ENCODE results near the gene GMCL1.
"Not testable (repeated sequence)": the region's sequence is repeated elsewhere in the genome, so short reads cannot be mapped to it uniquely, and the experiment has no call there.

Gene GMCL1

DNA sequence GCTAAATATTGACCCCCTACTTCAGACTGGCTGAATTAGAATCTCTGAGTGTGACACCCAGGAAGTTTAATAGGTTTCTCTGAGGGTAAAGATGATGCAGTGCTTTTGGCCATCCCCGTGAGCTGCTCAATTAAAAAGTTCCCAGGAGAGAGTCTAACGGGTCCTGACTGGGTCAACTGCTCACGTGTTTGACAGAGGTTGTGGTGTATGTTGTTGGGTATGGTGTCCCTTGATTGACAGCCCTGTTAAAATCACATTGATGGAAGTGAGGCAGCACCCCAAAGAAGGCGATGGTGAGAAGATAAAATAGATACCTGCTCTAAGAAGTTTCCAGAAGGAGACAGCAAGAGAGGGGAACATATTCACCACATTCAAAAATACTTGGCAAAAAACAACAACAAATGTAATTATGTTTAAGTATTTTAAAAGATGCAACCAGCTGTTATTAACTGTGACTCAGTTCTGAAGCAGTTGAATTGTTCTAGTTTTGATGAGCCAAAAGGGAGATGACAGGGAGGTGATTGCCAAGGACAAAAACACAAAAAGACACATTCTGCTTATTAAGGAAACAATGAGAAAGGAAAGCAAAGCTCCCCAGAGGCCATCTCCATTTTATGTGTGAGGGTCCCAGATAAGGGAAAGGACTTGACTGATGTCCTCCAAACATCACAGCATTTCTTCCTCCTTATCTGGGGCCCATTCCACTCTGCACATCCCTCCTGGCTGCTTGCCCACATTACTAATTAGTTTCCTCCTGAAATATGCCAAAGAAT lies 11.5 kb upstream of the GMCL1 start:
- DNase-seq (ENCODE audit: low read depth), result peak; percentile 61
- no peak for TF ChIP-seq CTCF (IDR thresholded peaks at IDR 0.05; ENCODE audit: low read length, missing control alignments)
- H3K4me3 ChIP-seq (replicated peaks; ENCODE audit: low read depth, low read length), result no peak overlapping the region

GRCh38 chr2:69827796-69828540 lies 1.5 kb upstream of the GMCL1 start:
- no peak for DNase-seq (ENCODE audit: low read depth)
- TF ChIP-seq CTCF (IDR thresholded peaks at IDR 0.05; ENCODE audit: low read length, missing control alignments), result no peak
- H3K4me3 ChIP-seq (replicated peaks; ENCODE audit: low read depth, low read length), result no peak overlapping the region

- TF ChIP-seq CTCF (IDR thresholded peaks at IDR 0.05; ENCODE audit: low read length, missing control alignments), result no peak
- peak overlapping the region; percentile 88 for H3K4me3 ChIP-seq (replicated peaks; ENCODE audit: low read depth, low read length)
- no peak for DNase-seq (ENCODE audit: low read depth)
Observed at GRCh38 chr2:69828938-69829255, 563 bp upstream of the GMCL1 start.

GRCh38 chr2:69830045-69830905 lies 815 bp downstream of the GMCL1 start:
- H3K4me3 ChIP-seq (replicated peaks; ENCODE audit: low read depth, low read length), result peak overlapping the region; percentile 88
- no peak for TF ChIP-seq CTCF (IDR thresholded peaks at IDR 0.05; ENCODE audit: low read length, missing control alignments)
- peak; percentile 24 for DNase-seq (ENCODE audit: low read depth)

- H3K4me3 ChIP-seq (replicated peaks; ENCODE audit: low read depth, low read length), result peak overlapping the region; percentile 88
Observed at GRCh38 chr2:69830906-69831241, 1.4 kb downstream of the GMCL1 start.

GRCh38 chr2:69831354-69831905 lies 2.0 kb downstream of the GMCL1 start:
- no peak for TF ChIP-seq CTCF (IDR thresholded peaks at IDR 0.05; ENCODE audit: low read length, missing control alignments)
- H3K4me3 ChIP-seq (replicated peaks; ENCODE audit: low read depth, low read length), result no peak overlapping the region
- no peak for DNase-seq (ENCODE audit: low read depth)

More at GRCh38 chr2:69830906-69831241, 1.4 kb downstream of the GMCL1 start:
- DNase-seq (ENCODE audit: low read depth), result not testable (repeated sequence)

DNA sequence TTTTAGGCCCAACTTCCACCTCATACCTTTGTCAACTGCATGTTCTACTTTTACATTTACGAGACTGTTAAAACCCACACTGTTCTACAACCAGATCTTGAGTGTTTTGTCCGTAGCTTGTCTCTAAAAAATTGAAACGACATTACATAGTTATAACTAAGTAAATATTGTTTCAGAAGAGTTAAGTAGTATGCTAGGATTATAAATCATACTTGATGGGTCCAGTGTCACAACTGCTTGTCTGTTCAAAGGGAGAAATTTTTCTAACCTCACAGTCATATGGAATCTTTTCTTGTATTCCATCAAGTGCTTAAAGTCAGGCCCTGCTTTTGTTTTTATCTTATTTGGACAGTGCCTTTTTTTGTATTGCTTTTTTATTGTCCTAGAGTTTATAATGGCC lies 4.3 kb downstream of the GMCL1 start:
- H3K4me3 ChIP-seq (replicated peaks; ENCODE audit: low read depth, low read length), result no peak overlapping the region
- TF ChIP-seq CTCF (IDR thresholded peaks at IDR 0.05; ENCODE audit: low read length, missing control alignments), result no peak
- DNase-seq (ENCODE audit: low read depth), result no peak
